Mesodermal cell (in vitro differentiated cells): ENCODE data around the gene ZNF385C.

Experiments
- H3K27ac ChIP-seq: 2 replicates; pipeline ENCODE4 v1.7.0; 2013; ENCODE audit warnings: mild to moderate bottlenecking, low read depth, low read length, moderate library complexity; ENCODE audit not compliant: severe bottlenecking
- H3K36me3 ChIP-seq: 2 replicates; pipeline ENCODE4 v1.7.1; 2013; ENCODE audit warnings: mild to moderate bottlenecking, low read length, moderate library complexity; ENCODE audit not compliant: control insufficient read depth, insufficient read depth
- H3K4me1 ChIP-seq: one replicate; pipeline ENCODE4 v1.7.1; 2013; ENCODE audit warnings: mild to moderate bottlenecking, low read length; ENCODE audit not compliant: insufficient read depth, control insufficient read depth, poor library complexity, severe bottlenecking
- H3K4me3 ChIP-seq: 2 replicates; pipeline ENCODE4 v1.7.0; 2013; ENCODE audit warnings: low read length, control low read depth, mild to moderate bottlenecking; ENCODE audit not compliant: insufficient read depth, poor library complexity, severe bottlenecking; ENCODE audit errors: extremely low read depth
- H3K9me3 ChIP-seq: 2 replicates; pipeline ENCODE4 v1.7.1; 2013; ENCODE audit warnings: mild to moderate bottlenecking, low read length, moderate library complexity; ENCODE audit not compliant: control insufficient read depth
- WGBS, 2 experiments: methylation state at CpG; one replicate each; pipeline ENCODE4 v1.1.5; 2013; ENCODE audit warnings: missing lambda C conversion rate in 2 of 2; ENCODE audit not compliant: insufficient coverage in 2 of 2; 5-methylcytosine and 5-hydroxymethylcytosine counted together

ZNF385C gene

DNA sequence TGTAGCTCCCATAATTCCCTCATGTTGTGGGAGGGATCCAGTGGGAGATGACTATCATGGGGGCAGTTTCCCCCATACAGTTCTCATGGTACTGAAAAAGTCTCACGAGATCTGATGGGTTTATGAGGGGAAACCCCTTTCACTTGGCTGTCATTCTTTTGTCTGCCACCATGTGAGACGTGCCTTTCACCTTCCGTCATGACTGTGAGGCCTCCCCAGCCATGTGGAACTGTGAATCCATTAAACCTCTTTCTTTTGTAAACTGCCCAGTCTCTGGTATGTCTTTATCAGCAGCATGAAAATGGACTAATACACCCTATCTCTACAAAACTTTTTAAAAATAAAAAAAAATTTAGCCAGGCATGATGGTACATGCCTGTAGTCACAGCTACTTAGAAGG, 41.6 kb downstream of the ZNF385C start:
- peaks cover 14% of the 10 kb centered on the region for H3K4me1 ChIP-seq
- H3K4me3 ChIP-seq, result no peak overlapping the region
- H3K9me3 ChIP-seq, result no peaks in the 10 kb centered on the region
- no peaks in the 10 kb centered on the region for H3K36me3 ChIP-seq
- H3K27ac ChIP-seq, result no peak overlapping the region
- 80 to 81% methylated on average over 3 of the region's 3 CpGs for WGBS, 2 experiments

DNA sequence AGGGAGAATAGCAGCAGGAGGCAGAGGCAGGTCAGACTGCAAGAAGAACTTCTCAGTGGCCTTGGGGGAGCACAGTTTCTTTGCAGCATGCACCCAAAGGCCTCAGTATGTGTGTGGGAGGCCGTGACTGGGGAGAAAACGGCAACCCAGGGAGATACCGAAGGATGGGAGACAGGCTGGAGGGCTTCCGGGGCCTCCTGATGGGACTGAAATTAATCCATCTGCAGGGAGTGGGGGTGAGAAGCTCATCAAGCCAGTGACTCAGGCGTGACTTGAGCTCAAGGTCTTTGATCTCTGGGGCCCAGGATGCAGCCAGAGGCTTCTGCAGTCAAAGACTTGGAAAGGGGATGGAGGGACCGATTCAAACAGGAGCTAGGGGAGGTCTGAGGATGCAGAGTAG, 42.8 kb downstream of the ZNF385C start:
- H3K4me3 ChIP-seq, result no peak overlapping the region
- H3K36me3 ChIP-seq, result no peaks in the 10 kb centered on the region
- WGBS, 2 experiments, result 30 to 32% methylated on average over 2 to 4 of the region's 6 CpGs
- peaks cover 14% of the 10 kb centered on the region for H3K4me1 ChIP-seq
- H3K9me3 ChIP-seq, result no peaks in the 10 kb centered on the region
- no peak overlapping the region for H3K27ac ChIP-seq

DNA sequence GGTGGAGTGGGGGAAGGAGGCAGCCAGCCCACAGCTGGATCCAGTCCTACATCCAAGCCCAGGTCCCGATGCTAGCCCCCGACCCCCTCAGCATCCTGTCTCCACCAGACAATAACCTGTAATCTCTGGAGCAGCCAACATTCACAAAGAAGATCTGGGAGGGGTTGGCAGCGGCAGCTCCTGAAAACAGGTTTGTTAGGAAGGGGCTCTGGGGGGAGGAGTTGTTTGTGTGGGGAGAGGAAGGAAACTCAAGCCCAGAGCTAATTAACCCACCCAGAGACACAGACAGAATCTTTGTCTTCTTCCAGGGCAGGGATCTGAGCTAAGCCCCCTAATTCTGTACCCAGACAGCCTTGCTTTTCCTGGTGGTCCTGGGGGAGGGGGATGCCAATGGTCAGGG, 43.2 kb downstream of the ZNF385C start:
- no peak overlapping the region for H3K27ac ChIP-seq
- no peaks in the 10 kb centered on the region for H3K36me3 ChIP-seq
- peaks cover 16% of the 10 kb centered on the region for H3K4me1 ChIP-seq
- no peak overlapping the region for H3K4me3 ChIP-seq
- H3K9me3 ChIP-seq, result no peaks in the 10 kb centered on the region
- 34% methylated on average over 3 of the region's 3 CpGs; no CpG with 5 or more reads in 1 of the 2 experiments for WGBS, 2 experiments

DNA sequence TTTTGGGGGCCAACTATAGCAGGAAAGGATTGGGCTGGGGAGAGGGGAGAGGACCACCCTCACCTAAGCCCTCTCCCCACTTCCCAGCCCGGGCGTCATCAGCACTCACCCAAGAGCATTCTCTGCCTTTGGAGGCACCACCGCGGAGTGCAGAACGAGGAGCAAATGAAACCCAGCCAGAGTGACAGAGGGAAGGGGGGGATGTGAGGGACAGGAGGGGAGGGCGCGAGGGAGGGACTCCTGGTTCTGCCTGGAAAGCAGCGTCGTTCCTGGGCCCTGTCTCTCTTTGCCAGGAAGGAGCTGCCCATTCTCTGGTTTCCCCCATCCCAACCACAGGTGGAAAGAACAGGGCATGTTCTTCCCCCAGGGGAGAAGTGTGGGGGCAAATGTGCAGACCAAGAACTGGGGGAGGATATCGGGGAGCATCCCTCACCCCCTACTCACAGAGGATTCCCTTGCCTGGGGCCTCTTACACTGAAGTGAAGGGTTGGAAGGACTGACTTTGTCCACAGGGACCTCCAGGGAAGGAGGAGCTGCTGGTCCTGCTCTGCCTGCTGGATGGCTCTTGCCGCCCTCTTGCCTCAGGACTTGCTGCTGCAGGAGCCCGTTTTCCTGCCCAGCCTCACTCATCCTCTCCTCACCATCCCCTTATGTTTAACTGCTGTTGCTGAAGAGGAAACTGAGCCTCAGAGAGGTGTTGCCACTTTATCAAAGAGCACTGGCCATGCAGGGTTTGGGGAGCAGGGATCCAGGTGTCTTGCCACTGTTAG, 44.4 kb downstream of the ZNF385C start:
- no peak overlapping the region for H3K4me3 ChIP-seq
- H3K9me3 ChIP-seq, result no peaks in the 10 kb centered on the region
- H3K36me3 ChIP-seq, result no peaks in the 10 kb centered on the region
- peaks cover 20% of the 10 kb centered on the region for H3K4me1 ChIP-seq
- 28 to 29% methylated on average over 3 to 7 of the region's 12 CpGs for WGBS, 2 experiments
- H3K27ac ChIP-seq, result no peak overlapping the region

DNA sequence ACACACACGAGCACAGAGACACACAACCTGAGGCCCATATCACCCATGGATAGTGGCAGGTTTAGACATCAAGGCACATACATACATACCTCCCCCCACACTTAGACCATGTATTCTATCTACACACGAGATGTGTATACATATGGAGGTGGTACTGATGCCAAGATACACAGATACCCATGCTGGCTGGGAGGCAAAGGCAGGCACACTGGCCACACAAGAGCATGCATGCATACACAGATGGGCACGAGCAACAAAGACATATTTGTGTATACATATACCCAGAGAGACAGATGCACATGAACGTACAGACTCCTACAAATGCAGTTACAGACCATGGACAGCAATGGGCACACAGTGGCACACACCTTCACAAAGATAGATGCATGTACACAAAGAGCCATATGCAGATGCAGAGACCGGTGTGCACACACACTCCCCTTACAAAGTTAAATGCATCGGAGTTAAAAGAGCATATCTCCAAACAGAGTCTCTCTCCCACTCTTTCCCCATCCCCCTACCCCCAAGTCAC, 45.9 kb downstream of the ZNF385C start:
- 96% methylated on average over 4 to 5 of the region's 6 CpGs for WGBS, 2 experiments
- Histone ChIP-seq H3K4me3 (no peak overlapping the region), H3K9me3 (no peaks in the 10 kb centered on the region), H3K27ac (no peak overlapping the region), H3K36me3 (no peaks in the 10 kb centered on the region), H3K4me1 (peaks cover 20% of the 10 kb centered on the region)

DNA sequence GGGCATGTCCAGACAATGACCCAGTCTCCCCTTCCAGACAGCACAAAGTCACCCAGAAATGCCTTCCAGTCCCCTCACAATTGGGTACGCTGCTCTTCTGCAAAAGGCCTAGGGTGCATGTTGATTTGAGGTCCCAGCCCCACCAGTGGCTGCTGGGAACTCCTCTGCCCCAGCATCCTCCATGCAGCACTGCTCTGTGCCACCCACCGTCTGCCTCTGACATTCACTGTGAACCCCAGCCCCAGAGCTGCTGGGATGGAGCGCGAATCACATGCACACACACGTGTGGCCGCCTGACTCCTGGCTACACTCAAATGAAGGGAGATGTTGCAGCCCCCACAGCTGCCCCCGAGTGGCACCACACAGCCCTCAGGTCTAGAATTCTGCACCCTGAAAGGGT, 46.6 kb downstream of the ZNF385C start:
- H3K9me3 ChIP-seq, result no peaks in the 10 kb centered on the region
- no peaks in the 10 kb centered on the region for H3K36me3 ChIP-seq
- no peak overlapping the region for H3K27ac ChIP-seq
- peaks cover 20% of the 10 kb centered on the region for H3K4me1 ChIP-seq
- no peak overlapping the region for H3K4me3 ChIP-seq
- 88 to 90% methylated on average over 7 of the region's 7 CpGs for WGBS, 2 experiments

DNA sequence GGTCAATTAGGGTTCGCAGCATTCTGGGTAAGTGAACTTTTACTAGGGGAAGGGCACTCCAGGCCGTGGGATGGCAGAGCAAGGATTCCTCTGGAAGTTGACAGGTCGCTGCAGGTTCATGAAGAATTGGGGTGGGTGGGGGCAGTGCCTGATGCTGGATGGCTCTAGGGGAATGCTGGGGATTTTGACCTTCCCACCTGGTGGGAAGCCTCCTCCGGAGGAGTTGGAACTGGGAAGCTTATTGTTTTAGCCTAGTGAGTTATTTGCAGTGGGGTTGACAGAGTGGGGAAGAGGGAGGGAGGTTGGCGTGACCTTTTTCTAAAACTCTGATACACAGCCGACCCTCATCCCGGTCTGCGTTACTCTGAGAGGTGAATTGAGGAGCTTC, 47.3 kb downstream of the ZNF385C start:
- Histone ChIP-seq H3K4me3 (peak overlapping the region; percentile 49), H3K27ac (no peak overlapping the region), H3K4me1 (peaks cover 20% of the 10 kb centered on the region), H3K36me3 (no peaks in the 10 kb centered on the region), H3K9me3 (no peaks in the 10 kb centered on the region)
- WGBS, 2 experiments, result 46 to 52% methylated on average over 6 to 7 of the region's 8 CpGs

DNA sequence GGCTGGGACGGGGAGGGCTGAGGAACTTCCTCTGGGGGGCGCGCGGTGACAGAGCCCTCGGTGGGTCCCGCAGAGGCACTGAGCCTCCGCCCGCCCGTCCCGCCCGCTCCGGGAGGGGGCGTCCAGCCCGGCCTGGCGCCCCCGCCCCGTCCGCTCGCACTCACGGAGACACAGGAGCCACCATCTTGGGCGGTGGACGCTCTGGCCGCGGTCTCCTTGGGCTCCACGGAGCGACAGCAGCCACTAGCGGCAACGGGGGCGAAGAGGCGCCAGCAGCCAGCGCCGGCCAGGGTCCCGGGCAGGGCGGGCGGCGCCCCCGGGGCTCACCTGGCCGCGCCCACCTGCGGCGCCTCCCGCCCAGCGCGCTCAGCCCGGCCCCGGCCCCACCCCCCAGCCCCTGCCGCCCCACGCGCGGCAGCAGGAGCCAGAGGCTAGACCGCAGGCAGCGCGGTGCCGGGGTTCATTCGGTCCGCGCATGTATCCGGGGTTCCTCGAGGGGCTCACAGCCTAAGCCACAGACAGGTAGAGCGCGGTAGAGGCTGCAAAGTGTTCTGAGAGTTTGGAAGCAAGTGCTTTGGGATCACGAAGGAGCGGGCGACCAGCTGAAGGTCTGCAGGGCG, 47.8 kb downstream of the ZNF385C start, which contains the start of gene C17orf113:
C17orf113 (minus strand) TSS at position 209 of the 620 bp plus-strand sequence. CDS start 7,225 bp downstream, outside the sequence.
- Histone ChIP-seq H3K4me3 (peak within 1 kb of the TSS; percentile 49), H3K9me3 (no peaks in the 10 kb centered on the region), H3K27ac (peak within 1 kb of the TSS; percentile 16), H3K36me3 (no peaks in the 10 kb centered on the region), H3K4me1 (peaks cover 16% of the 10 kb centered on the region)
- 3% methylated on average over 36 to 50 of the region's 65 CpGs for WGBS, 2 experiments

DNA sequence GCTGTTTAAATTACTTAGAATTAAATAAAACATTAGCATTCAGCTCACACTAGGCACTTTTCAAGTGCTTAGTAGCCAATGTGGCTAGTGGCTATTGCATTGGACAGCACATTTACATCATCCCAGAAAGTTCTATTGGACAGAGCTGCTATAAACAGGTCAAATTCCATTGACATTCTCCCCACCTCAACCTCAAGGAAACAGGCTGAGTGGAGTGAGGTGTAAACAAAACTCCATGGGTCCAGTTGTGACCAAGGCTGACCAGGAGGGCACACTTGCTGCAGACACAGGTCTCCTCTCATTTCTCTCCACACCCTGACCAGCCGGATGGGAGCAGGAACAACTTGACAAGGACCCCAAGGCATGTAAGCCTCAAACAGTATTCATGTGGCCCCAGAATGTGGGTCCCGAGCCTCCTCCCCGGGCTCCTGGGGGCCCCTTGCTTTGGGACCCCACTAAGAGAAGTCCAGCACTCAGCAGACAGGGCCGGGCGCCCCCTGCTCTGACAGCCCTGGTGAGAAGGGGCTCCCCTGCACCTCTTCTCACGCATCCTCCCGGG, 48.4 kb downstream of the ZNF385C start:
- peak overlapping the region; percentile 49 for H3K4me3 ChIP-seq
- peaks cover 11% of the 10 kb centered on the region for H3K4me1 ChIP-seq
- H3K9me3 ChIP-seq, result no peaks in the 10 kb centered on the region
- peak overlapping the region; percentile 16 for H3K27ac ChIP-seq
- 0 to 3% methylated on average over 5 to 6 of the region's 7 CpGs for WGBS, 2 experiments
- no peaks in the 10 kb centered on the region for H3K36me3 ChIP-seq

DNA sequence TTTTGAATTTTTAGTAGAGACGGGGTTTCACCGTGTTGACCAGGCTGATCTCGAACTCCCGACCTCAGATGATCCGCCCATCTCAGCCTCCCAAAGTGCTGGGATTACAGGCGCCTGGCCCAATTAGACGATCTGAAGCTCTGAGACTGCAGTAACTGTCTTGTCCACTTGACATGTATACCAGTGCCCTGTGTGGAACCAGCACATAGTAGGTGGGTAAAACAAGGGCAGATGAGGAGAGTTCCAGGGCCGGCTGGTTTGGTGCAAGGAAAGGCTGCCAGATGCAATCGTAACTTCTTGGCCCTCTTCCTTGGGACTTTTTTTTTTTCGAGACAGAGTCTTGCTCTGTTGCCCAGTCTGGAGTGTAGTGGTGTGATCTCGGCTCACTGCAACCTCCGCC, 50.9 kb downstream of the ZNF385C start:
- H3K4me3 ChIP-seq, result no peak overlapping the region
- no peaks in the 10 kb centered on the region for H3K9me3 ChIP-seq
- H3K27ac ChIP-seq, result no peak overlapping the region
- peaks cover 6% of the 10 kb centered on the region for H3K4me1 ChIP-seq
- no peaks in the 10 kb centered on the region for H3K36me3 ChIP-seq
- WGBS, 2 experiments, result 83 to 91% methylated on average over 8 to 9 of the region's 12 CpGs
